HepG2 (cell line): Measurements from ENCODE around the gene HLA-DRB5. TPM values are rescaled to one million over a fixed set of nuclear protein-coding genes. Genes with fewer than 3 reads are reported as not detected.

Experiments
- ATAC-seq: fragments of 200-7000 bp; cut with Tn5 transposase; 3 replicates; pipeline ENCODE4 v1.9.1; 2020; ENCODE audit warnings: mild to moderate bottlenecking, moderate library complexity
- BruUV-seq: library from RNA; stranded (reverse); fragments of 400-500 nt; replicated peaks from 2 replicates; lab custom pipeline; 2021; lab: Mats Ljungman, UMichigan
- CTCF ChIA-PET: fragments of 300-600 bp; formaldehyde crosslinking; extraction: SDS; loops from one replicate; lab custom pipeline; 2021; ENCODE audit warnings: low total read pairs, inconsistent platforms, low intra/inter-chr PET ratio; lab: Yijun Ruan, JAX
- POLR2A ChIA-PET: fragments of 350-600 bp; sonication (Branson Sonifier 250); formaldehyde crosslinking; loops from one replicate; lab custom pipeline; 2020; ENCODE audit warnings: antibody characterized with exemption, inconsistent platforms; lab: Yijun Ruan, JAX
- DNase-seq: peaks from one replicate; pipeline ENCODE4 v3.0.0-alpha.2; 2015; ENCODE audit warnings: low spot score
- FAIRE-seq: peaks from 3 replicates; lab custom pipeline; 2011; peaks lifted over from hg19 to GRCh38; lab: Jason Lieb, UNC
- H2AFZ ChIP-seq: one replicate; pipeline ENCODE4 v1.6.1; 2011; ENCODE audit warnings: low read length, inconsistent platforms
- H3K27ac ChIP-seq: fragments of 300-600 bp; 3 replicates; pipeline ENCODE4 v1.8.0; 2011; ENCODE audit warnings: mixed run types, mild to moderate bottlenecking, mixed read lengths, low read length, inconsistent platforms; ENCODE audit not compliant: insufficient read depth; ENCODE audit errors: extremely low read length
- H3K27me3 ChIP-seq, 2 experiments: fragments of 200-600 bp in 1 of 2; 2 replicates in 1 of 2; 3 replicates in 1 of 2; pipeline versions ENCODE4 v1.6.0 to v1.8.0; 2011; ENCODE audit warnings: low read length in 2 of 2, mild to moderate bottlenecking in 2 of 2, moderate library complexity in 2 of 2, inconsistent platforms in 1 of 2; ENCODE audit not compliant: insufficient read depth in 2 of 2, control insufficient read depth in 1 of 2
- H3K36me3 ChIP-seq, 2 experiments: fragments of 200-600 bp in 1 of 2; replicated peaks in 1 of 2; 2 replicates in 1 of 2; 3 replicates in 1 of 2; pipeline versions ENCODE4 v1.5.1 to v1.8.0; 2011; ENCODE audit warnings: low read length in 2 of 2, inconsistent platforms in 1 of 2; ENCODE audit not compliant: insufficient read depth in 2 of 2, control insufficient read depth in 1 of 2
- H3K4me1 ChIP-seq: 2 replicates; pipeline ENCODE4 v1.5.1; 2012; ENCODE audit warnings: low read length, inconsistent platforms; ENCODE audit not compliant: insufficient read depth
- H3K4me2 ChIP-seq: 2 replicates; pipeline ENCODE4 v1.6.0; 2011; ENCODE audit warnings: low read depth, low read length, inconsistent platforms
- H3K4me3 ChIP-seq, 3 experiments: fragments of 200-600 bp in 1 of 3; sonication (generic), shearing (Covaris generic) in 1 of 3; replicated peaks in 1 of 3; 2 replicates each; pipeline ENCODE4 v1.5.1; 2011 to 2016; ENCODE audit warnings: low read length in 3 of 3, inconsistent platforms in 2 of 3, low read depth in 2 of 3, mild to moderate bottlenecking in 2 of 3, control low read depth in 1 of 3, mixed read lengths in 1 of 3; ENCODE audit not compliant: insufficient read depth in 1 of 3
- H3K79me2 ChIP-seq: one replicate; pipeline ENCODE4 v1.6.1; 2011; ENCODE audit warnings: low read length, inconsistent platforms; ENCODE audit not compliant: insufficient read depth
- H3K9ac ChIP-seq: 2 replicates; pipeline ENCODE4 v1.6.0; 2011; ENCODE audit warnings: mild to moderate bottlenecking, low read depth, low read length, inconsistent platforms; ENCODE audit not compliant: insufficient read depth
- H3K9me3 ChIP-seq: 2 replicates; pipeline ENCODE4 v1.5.1; 2012; ENCODE audit warnings: mild to moderate bottlenecking, low read length
- H4K20me1 ChIP-seq: 2 replicates; pipeline ENCODE4 v1.6.0; 2011; ENCODE audit warnings: inconsistent platforms, mild to moderate bottlenecking, low read length, moderate library complexity; ENCODE audit not compliant: insufficient read depth
- AKAP8 ChIP-seq: sonication (generic); formaldehyde crosslinking; IDR thresholded peaks from 2 replicates; pipeline ENCODE4 v1.5.1; 2020; ENCODE audit warnings: mild to moderate bottlenecking, missing genetic modification reagents
- MLX ChIP-seq: IDR thresholded peaks from 2 replicates; pipeline ENCODE4 v1.6.1; 2016
- NFE2 ChIP-seq: sonication (generic); formaldehyde crosslinking; IDR thresholded peaks from 2 replicates; pipeline ENCODE4 v1.4.0; 2020; ENCODE audit warnings: missing genetic modification reagents
- RAD51 ChIP-seq: fragments of 450-650 bp; IDR thresholded peaks from 2 replicates; pipeline ENCODE4 v1.6.1; 2016; ENCODE audit warnings: borderline replicate concordance
- RARG ChIP-seq: sonication (generic); formaldehyde crosslinking; IDR thresholded peaks from 2 replicates; pipeline ENCODE4 v1.4.0; 2020; ENCODE audit warnings: low read depth, mild to moderate bottlenecking, missing genetic modification reagents
- RFX1 ChIP-seq: fragments of 450-650 bp; IDR thresholded peaks from 2 replicates; pipeline ENCODE4 v1.6.1; 2017
- SNAPC4 ChIP-seq: sonication (generic); formaldehyde crosslinking; IDR thresholded peaks from 2 replicates; pipeline ENCODE4 v1.4.0; 2020; ENCODE audit warnings: mild to moderate bottlenecking, missing genetic modification reagents
- ZNF121 ChIP-seq: sonication (generic); formaldehyde crosslinking; IDR thresholded peaks from 2 replicates; pipeline ENCODE4 v1.5.0; 2020; ENCODE audit warnings: mild to moderate bottlenecking, missing genetic modification reagents
- WGBS: methylation state at CpG from one replicate; pipeline ENCODE4 v1.1.6; 2017; ENCODE audit warnings: low lambda C conversion rate; 5-methylcytosine and 5-hydroxymethylcytosine counted together
- in situ Hi-C: cut with HindIII; loops from 2 replicates; pipeline ENCODE4 v1.10.0; 2017; ENCODE audit warnings: low pct_unique_long_range_greater_than_20kb; ENCODE audit not compliant: extremely low pct_ligation_motif_present
- intact Hi-C: fragments of 100-400 bp; cut with micrococcal nuclease; formaldehyde crosslinking; loops from one replicate; pipeline ENCODE4 v1.10.0; 2022; ENCODE audit not compliant: unreplicated experiment
- polyA plus RNA-seq, 8 experiments: library from polyadenylated mRNA; depleted of rRNA in 3 of 8; stranded (reverse) in 7 of 8; unstranded in 1 of 8; fragments of >200 nt; fragmentation: Illumina TruSeq in 4 of 8; extraction: Trizol in 4 of 8; gene quantifications; 2 replicates each; pipeline versions ENCODE4 v1.2.1 to v1.2.3, GENCODE V29; 2011 to 2016; ENCODE audit warnings: low read depth in 4 of 8, missing spikeins in 1 of 8, mixed read lengths in 1 of 8; ENCODE audit not compliant: insufficient read depth in 1 of 8
- total RNA-seq, 5 experiments: library from RNA; depleted of rRNA; stranded (reverse); fragments of >200 nt; fragmentation: Illumina TruSeq; extraction: Trizol; gene quantifications; 2 replicates each; pipeline ENCODE4 v1.2.3, GENCODE V29; 2016; ENCODE audit warnings: low read depth in 1 of 5
- TF ChIP-seq, protein P1 (sequence below): sonication (generic); formaldehyde crosslinking; IDR thresholded peaks from 2 replicates; pipeline ENCODE4 v1.9.0; 2022; ENCODE audit warnings: missing genetic modification reagents, mild to moderate bottlenecking, borderline replicate concordance
- TF ChIP-seq, protein P2 (sequence below): sonication (generic); formaldehyde crosslinking; IDR thresholded peaks from 2 replicates; pipeline ENCODE4 v1.5.1; 2020; ENCODE audit warnings: missing genetic modification reagents, mild to moderate bottlenecking, borderline replicate concordance
- TF ChIP-seq, protein P3 (sequence below): sonication (generic); formaldehyde crosslinking; IDR thresholded peaks from 2 replicates; pipeline ENCODE4 v1.4.0; 2020; ENCODE audit warnings: mild to moderate bottlenecking, missing genetic modification reagents
- TF ChIP-seq, protein P4 (sequence below): sonication (generic); formaldehyde crosslinking; IDR thresholded peaks from 2 replicates; pipeline ENCODE4 v1.8.0; 2022; ENCODE audit warnings: missing genetic modification reagents, mild to moderate bottlenecking, borderline replicate concordance

HLA-DRB5 gene
- total and polyA plus RNA-seq, 2 of the 13 experiments (the other 11 are each of a cell fraction or from before 2014, with no cell fraction given) = not detected

DNA sequence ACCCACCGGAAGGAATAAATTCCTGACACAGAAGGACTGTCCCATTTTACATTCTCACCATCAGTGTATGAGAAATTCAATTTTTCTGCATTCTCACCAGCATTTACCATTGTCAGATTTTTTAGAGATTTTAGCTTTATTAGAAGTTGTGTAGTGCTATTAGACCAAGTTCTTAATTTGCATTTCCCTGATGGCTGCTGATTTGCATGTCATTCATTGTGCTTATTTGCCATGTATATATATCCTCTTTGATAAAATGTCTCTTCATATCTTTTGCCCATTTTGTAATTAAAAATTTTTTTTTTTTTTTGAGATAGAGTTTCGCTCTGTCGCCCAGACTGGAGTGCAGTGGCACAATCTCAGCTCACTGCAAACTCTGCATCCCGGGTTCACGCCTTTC, 9.8 kb upstream of the HLA-DRB5 start:
- Histone ChIP-seq H4K20me1 (no peaks in the 10 kb centered on the region), H3K4me3 (no peak overlapping the region), H3K36me3 (no peaks in the 10 kb centered on the region), H3K9ac (no peak overlapping the region), H3K27me3 (no peaks in the 10 kb centered on the region), H3K27ac (no peak overlapping the region), H3K4me2 (no peak overlapping the region), H3K79me2 (no peaks in the 10 kb centered on the region), H3K9me3 (no peaks in the 10 kb centered on the region), H3K4me1 (no peaks in the 10 kb centered on the region), H2AFZ (no peak overlapping the region)
- ChIA-PET POLR2A (no interaction called here), CTCF (no interaction called here)
- no TSS peak for BruUV-seq
- intact Hi-C loops = no loop called here
- FAIRE-seq (no peak), ATAC-seq (no peak), DNase-seq (no peak)
- in situ Hi-C loops = no loop called here
- WGBS = 57% methylated on average over 5 of the region's 5 CpGs
- TF ChIP-seq, protein P1, sequence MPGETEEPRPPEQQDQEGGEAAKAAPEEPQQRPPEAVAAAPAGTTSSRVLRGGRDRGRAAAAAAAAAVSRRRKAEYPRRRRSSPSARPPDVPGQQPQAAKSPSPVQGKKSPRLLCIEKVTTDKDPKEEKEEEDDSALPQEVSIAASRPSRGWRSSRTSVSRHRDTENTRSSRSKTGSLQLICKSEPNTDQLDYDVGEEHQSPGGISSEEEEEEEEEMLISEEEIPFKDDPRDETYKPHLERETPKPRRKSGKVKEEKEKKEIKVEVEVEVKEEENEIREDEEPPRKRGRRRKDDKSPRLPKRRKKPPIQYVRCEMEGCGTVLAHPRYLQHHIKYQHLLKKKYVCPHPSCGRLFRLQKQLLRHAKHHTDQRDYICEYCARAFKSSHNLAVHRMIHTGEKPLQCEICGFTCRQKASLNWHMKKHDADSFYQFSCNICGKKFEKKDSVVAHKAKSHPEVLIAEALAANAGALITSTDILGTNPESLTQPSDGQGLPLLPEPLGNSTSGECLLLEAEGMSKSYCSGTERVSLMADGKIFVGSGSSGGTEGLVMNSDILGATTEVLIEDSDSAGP = no peak
- no peak for TF ChIP-seq AKAP8
- TF ChIP-seq RFX1 = no peak
- no peak for TF ChIP-seq SNAPC4 (CRISPR knock-in tag)
- TF ChIP-seq MLX (CRISPR knock-in tag) = no peak
- TF ChIP-seq NFE2 = no peak
- TF ChIP-seq, protein P2, sequence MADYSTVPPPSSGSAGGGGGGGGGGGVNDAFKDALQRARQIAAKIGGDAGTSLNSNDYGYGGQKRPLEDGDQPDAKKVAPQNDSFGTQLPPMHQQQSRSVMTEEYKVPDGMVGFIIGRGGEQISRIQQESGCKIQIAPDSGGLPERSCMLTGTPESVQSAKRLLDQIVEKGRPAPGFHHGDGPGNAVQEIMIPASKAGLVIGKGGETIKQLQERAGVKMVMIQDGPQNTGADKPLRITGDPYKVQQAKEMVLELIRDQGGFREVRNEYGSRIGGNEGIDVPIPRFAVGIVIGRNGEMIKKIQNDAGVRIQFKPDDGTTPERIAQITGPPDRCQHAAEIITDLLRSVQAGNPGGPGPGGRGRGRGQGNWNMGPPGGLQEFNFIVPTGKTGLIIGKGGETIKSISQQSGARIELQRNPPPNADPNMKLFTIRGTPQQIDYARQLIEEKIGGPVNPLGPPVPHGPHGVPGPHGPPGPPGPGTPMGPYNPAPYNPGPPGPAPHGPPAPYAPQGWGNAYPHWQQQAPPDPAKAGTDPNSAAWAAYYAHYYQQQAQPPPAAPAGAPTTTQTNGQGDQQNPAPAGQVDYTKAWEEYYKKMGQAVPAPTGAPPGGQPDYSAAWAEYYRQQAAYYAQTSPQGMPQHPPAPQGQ (CRISPR knock-in tag) = no peak
- TF ChIP-seq, protein P3, sequence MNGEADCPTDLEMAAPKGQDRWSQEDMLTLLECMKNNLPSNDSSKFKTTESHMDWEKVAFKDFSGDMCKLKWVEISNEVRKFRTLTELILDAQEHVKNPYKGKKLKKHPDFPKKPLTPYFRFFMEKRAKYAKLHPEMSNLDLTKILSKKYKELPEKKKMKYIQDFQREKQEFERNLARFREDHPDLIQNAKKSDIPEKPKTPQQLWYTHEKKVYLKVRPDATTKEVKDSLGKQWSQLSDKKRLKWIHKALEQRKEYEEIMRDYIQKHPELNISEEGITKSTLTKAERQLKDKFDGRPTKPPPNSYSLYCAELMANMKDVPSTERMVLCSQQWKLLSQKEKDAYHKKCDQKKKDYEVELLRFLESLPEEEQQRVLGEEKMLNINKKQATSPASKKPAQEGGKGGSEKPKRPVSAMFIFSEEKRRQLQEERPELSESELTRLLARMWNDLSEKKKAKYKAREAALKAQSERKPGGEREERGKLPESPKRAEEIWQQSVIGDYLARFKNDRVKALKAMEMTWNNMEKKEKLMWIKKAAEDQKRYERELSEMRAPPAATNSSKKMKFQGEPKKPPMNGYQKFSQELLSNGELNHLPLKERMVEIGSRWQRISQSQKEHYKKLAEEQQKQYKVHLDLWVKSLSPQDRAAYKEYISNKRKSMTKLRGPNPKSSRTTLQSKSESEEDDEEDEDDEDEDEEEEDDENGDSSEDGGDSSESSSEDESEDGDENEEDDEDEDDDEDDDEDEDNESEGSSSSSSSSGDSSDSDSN (CRISPR knock-in tag) = no peak
- TF ChIP-seq RARG (CRISPR knock-in tag) = no peak
- no peak for TF ChIP-seq RAD51
- TF ChIP-seq, protein P4, sequence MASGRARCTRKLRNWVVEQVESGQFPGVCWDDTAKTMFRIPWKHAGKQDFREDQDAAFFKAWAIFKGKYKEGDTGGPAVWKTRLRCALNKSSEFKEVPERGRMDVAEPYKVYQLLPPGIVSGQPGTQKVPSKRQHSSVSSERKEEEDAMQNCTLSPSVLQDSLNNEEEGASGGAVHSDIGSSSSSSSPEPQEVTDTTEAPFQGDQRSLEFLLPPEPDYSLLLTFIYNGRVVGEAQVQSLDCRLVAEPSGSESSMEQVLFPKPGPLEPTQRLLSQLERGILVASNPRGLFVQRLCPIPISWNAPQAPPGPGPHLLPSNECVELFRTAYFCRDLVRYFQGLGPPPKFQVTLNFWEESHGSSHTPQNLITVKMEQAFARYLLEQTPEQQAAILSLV (CRISPR knock-in tag) = no peak
- TF ChIP-seq ZNF121 (CRISPR knock-in tag) = no peak
